ENCODE measurements around the gene TCF3. TPM values are rescaled to one million over a fixed set of nuclear protein-coding genes. Genes with fewer than 3 reads are reported as not detected.

TCF3 gene
- total and polyA plus RNA-seq, 2 of the 8 experiments (the other 6 are each of a cell fraction or from before 2014, with no cell fraction given), result 241 to 348 TPM

- Histone ChIP-seq H2AFZ (ENCODE audit: low read length) (no peak overlapping the region), H4K8ac (ENCODE audit: extremely low read depth, insufficient read depth, low read length) (no peak overlapping the region), H3K4me3 (ENCODE audit: extremely low read depth in 1 of 4, insufficient read depth in 2 of 4, low read depth in 3 of 4, low read length in 4 of 4) (no peak overlapping the region), H2BK120ac (replicated peaks; ENCODE audit: low read depth, low read length) (no peak overlapping the region), H2BK5ac (ENCODE audit: low read depth, low read length) (no peak overlapping the region), H3K4me1 (replicated peaks in 1 of 4; ENCODE audit: control insufficient read depth in 3 of 4, insufficient read depth in 4 of 4, low read length in 3 of 4) (peaks cover 0 to 10% (median 7%) of the 10 kb centered on the region in 4 experiments; a peak in 6 of 7 replicates), H3K36me3 (ENCODE audit: control insufficient read depth in 2 of 4, insufficient read depth in 4 of 4, low read length in 3 of 4) (no peaks in the 10 kb centered on the region; a peak in 1 of 8 replicates), H2BK15ac (ENCODE audit: low read length) (no peak overlapping the region), H2BK20ac (ENCODE audit: low read length) (no peak overlapping the region), H4K5ac (ENCODE audit: insufficient read length, low read depth, low read length) (no peak overlapping the region), H4K91ac (replicated peaks; ENCODE audit: insufficient read length, low read length) (no peak overlapping the region), H3K79me2 (ENCODE audit: control insufficient read depth in 1 of 2, insufficient read depth in 2 of 2, low read length in 2 of 2) (peaks cover 12 to 21% of the 10 kb centered on the region in 2 experiments), H3K27me3 (replicated peaks in 1 of 4; ENCODE audit: control insufficient read depth in 3 of 4, extremely low read depth in 1 of 4, insufficient read depth in 3 of 4, low read length in 3 of 4) (peaks cover 8 to 26% (median 14%) of the 10 kb centered on the region in 4 experiments), H3K4ac (replicated peaks; ENCODE audit: insufficient read length, low read depth, low read length) (no peak overlapping the region), H3K56ac (replicated peaks; ENCODE audit: insufficient read length, low read depth, low read length) (no peak overlapping the region), H3K23me2 (ENCODE audit: low read depth, low read length) (peaks cover 3% of the 10 kb centered on the region; the same call in 1 of the 2 replicates), H3K79me1 (ENCODE audit: low read depth, low read length) (peaks cover 6% of the 10 kb centered on the region; the same call in 1 of the 2 replicates), H3K27ac (ENCODE audit: low read depth, low read length) (no peak overlapping the region), H2AK5ac (ENCODE audit: low read depth, low read length) (no peak overlapping the region), H3K14ac (ENCODE audit: insufficient read length) (no peak overlapping the region), H4K20me1 (replicated peaks in 1 of 2; ENCODE audit: control insufficient read depth in 1 of 2, insufficient read depth in 2 of 2, low read length in 2 of 2) (peaks cover 7 to 10% of the 10 kb centered on the region in 2 experiments), H3K4me2 (ENCODE audit: insufficient read depth in 1 of 2, low read depth in 2 of 2, low read length in 2 of 2) (no peak overlapping the region), H2BK12ac (ENCODE audit: low read depth, low read length) (no peak overlapping the region), H3K23ac (ENCODE audit: insufficient read length) (no peak overlapping the region), H3K9me3 (ENCODE audit: insufficient read depth in 2 of 2, low read depth in 1 of 2, low read length in 1 of 2) (peaks cover 0 to 8% of the 10 kb centered on the region in 2 experiments; a peak in 2 of 4 replicates), H3K18ac (ENCODE audit: extremely low read depth, low read length) (no peak overlapping the region), H3K9ac (replicated peaks in 1 of 4; ENCODE audit: extremely low read depth in 1 of 4, low read depth in 3 of 4, low read length in 3 of 4) (no peak overlapping the region)
- ChIA-PET CTCF (ENCODE audit: partially characterized antibody) (interaction anchor here (0.5 to 1.4 kb wide), 2 partner anchors 24 to 268 kb away, joined by 3 to 6 read pairs; no protein-coding TSS in a partner anchor), POLR2A (ENCODE audit: partially characterized antibody) (interaction anchor here (0.8 to 1.3 kb wide), 4 partner anchors 9 to 301 kb away, joined by 3 to 5 read pairs (median 3); partner anchors contain the start of gene CIRBP)
- no peak for TF ChIP-seq POLR2AphosphoS5 (IDR thresholded peaks at IDR 0.05; ENCODE audit: low read depth, low read length)
- no peak for TF ChIP-seq USF2 (IDR thresholded peaks at IDR 0.05; ENCODE audit: low read length)
- TF ChIP-seq SP1 (IDR thresholded peaks at IDR 0.05; ENCODE audit: low read depth, low read length), result no peak
- TF ChIP-seq ATF3 (IDR thresholded peaks at IDR 0.05; ENCODE audit: insufficient read depth, low read depth, low read length), result no peak
- TF ChIP-seq NANOG (IDR thresholded peaks at IDR 0.05; ENCODE audit: insufficient read depth, low read depth, low read length, poor library complexity, severe bottlenecking), result no peak
- no peak for TF ChIP-seq E2F6 (IDR thresholded peaks at IDR 0.05)
- no peak for TF ChIP-seq SIRT6 (IDR thresholded peaks at IDR 0.05; ENCODE audit: low read length)
- no peak for TF ChIP-seq RXRA (IDR thresholded peaks at IDR 0.05; ENCODE audit: insufficient read depth, low read depth, low read length)
- 41 to 100% methylated on average over 1 to 2 of the region's 4 CpGs for WGBS, 2 experiments (ENCODE audit: extremely low coverage in 1 of 2, insufficient coverage in 1 of 2, insufficient read length in 1 of 2, insufficient replicate concordance in 2 of 2, low coverage in 1 of 2, low lambda C conversion rate in 2 of 2, missing lambda C conversion rate in 1 of 2)
- FAIRE-seq (no peak), DNase-seq (ENCODE audit: low read depth in 1 of 2, low spot score in 2 of 2) (no peak)
These were observed 82.4 kb downstream of the TCF3 start for GRCh38 chr19:1569997-1570396.

Measured in H1 (cell line).